Neural cell (in vitro differentiated cells): ENCODE results near the gene CATSPERB. TPM values are rescaled to one million over a fixed set of nuclear protein-coding genes. Genes with fewer than 3 reads are reported as not detected.

Experiments used
- H2AFZ ChIP-seq: fragments of 200-600, 300-800 bp; sonication (generic), shearing (Covaris generic); 2 replicates; pipeline ENCODE4 v1.6.0; 2014; ENCODE audit warnings: low read depth, mild to moderate bottlenecking, antibody characterized with exemption, low read length, moderate library complexity
- H3F3A ChIP-seq: fragments of 200-600 bp; shearing (Covaris generic); 2 replicates; pipeline ENCODE4 v1.6.1; 2016; ENCODE audit warnings: mild to moderate bottlenecking, moderate library complexity, mixed read lengths, antibody characterized with exemption, low read length; ENCODE audit not compliant: insufficient read depth, poor library complexity, severe bottlenecking
- H3K27ac ChIP-seq: fragments of 200-600, 300-800 bp; sonication (generic), shearing (Covaris generic); 2 replicates; pipeline ENCODE4 v1.5.1; 2014; ENCODE audit warnings: mild to moderate bottlenecking, low read length, moderate library complexity
- H3K27me3 ChIP-seq: fragments of 300-800, 200-600 bp; sonication (generic), shearing (Covaris generic); 2 replicates; pipeline ENCODE4 v1.6.0; 2014; ENCODE audit warnings: mild to moderate bottlenecking, low read depth, low read length, moderate library complexity; ENCODE audit not compliant: insufficient read depth
- H3K36me3 ChIP-seq: fragments of 300-800, 200-600 bp; sonication (generic), shearing (Covaris generic); 2 replicates; pipeline ENCODE4 v1.5.1; 2014; ENCODE audit warnings: mild to moderate bottlenecking, antibody characterized with exemption, low read length, moderate library complexity; ENCODE audit not compliant: insufficient read depth
- H3K4me2 ChIP-seq: fragments of 300-800, 200-600 bp; sonication (generic), shearing (Covaris generic); 2 replicates; pipeline ENCODE4 v1.6.0; 2014; ENCODE audit warnings: mild to moderate bottlenecking, low read length
- H3K4me3 ChIP-seq: fragments of 300-800, 200-600 bp; sonication (generic), shearing (Covaris generic); 2 replicates; pipeline ENCODE4 v1.5.1; 2014; ENCODE audit warnings: mild to moderate bottlenecking, low read length, moderate library complexity
- H3K79me2 ChIP-seq: fragments of 200-600 bp; shearing (Covaris generic); replicated peaks from 2 replicates; pipeline ENCODE4 v1.6.0; 2014; ENCODE audit warnings: mild to moderate bottlenecking, low read length, moderate library complexity; ENCODE audit not compliant: insufficient read depth
- H3K9ac ChIP-seq: fragments of 300-800, 200-600 bp; sonication (generic), shearing (Covaris generic); 2 replicates; pipeline ENCODE4 v1.6.1; 2016; ENCODE audit warnings: mild to moderate bottlenecking, low read length, mixed read lengths
- H3K9me2 ChIP-seq: fragments of 200-600 bp; shearing (Covaris generic); 2 replicates; pipeline ENCODE4 v1.6.1; 2016; ENCODE audit warnings: mild to moderate bottlenecking, low read length, mixed read lengths; ENCODE audit not compliant: insufficient read depth
- H3K9me3 ChIP-seq: fragments of 200-600, 300-800 bp; sonication (generic), shearing (Covaris generic); 2 replicates; pipeline ENCODE4 v1.6.1; 2016; ENCODE audit warnings: mild to moderate bottlenecking, mixed run types, low read length, moderate library complexity, mixed read lengths
- H4K20me1 ChIP-seq: fragments of 200-600 bp; shearing (Covaris generic); 2 replicates; pipeline ENCODE4 v1.6.1; 2016; ENCODE audit warnings: mild to moderate bottlenecking, mixed run types; ENCODE audit not compliant: insufficient read depth
- EP300 ChIP-seq: fragments of 450-650 bp; conservative IDR thresholded peaks from 2 replicates; pipeline ENCODE4 v1.6.1; 2014; ENCODE audit warnings: antibody characterized with exemption, mild to moderate bottlenecking, moderate library complexity; ENCODE audit not compliant: poor library complexity, severe bottlenecking
- EZH2 ChIP-seq: fragments of 200-600, 300-800 bp; shearing (Covaris generic), sonication (generic); IDR thresholded peaks from 2 replicates; pipeline ENCODE4 v1.6.1; 2014; ENCODE audit warnings: antibody characterized with exemption, low read length, borderline replicate concordance, mild to moderate bottlenecking; ENCODE audit not compliant: insufficient read depth, poor library complexity, severe bottlenecking
- MXI1 ChIP-seq: fragments of 450-650 bp; conservative IDR thresholded peaks from 2 replicates; pipeline ENCODE4 v1.6.1; 2014; ENCODE audit warnings: antibody characterized with exemption, mild to moderate bottlenecking; ENCODE audit not compliant: poor library complexity, severe bottlenecking
- POLR2AphosphoS5 ChIP-seq: IDR thresholded peaks from 2 replicates; pipeline ENCODE4 v1.6.1; 2012
- RAD21 ChIP-seq: fragments of 450-650 bp; conservative IDR thresholded peaks from 2 replicates; pipeline ENCODE4 v1.6.1; 2014; ENCODE audit warnings: antibody characterized with exemption, mild to moderate bottlenecking, moderate library complexity
- SMC3 ChIP-seq: fragments of 450-650 bp; conservative IDR thresholded peaks from 2 replicates; pipeline ENCODE4 v1.6.1; 2014; ENCODE audit warnings: antibody characterized with exemption, mild to moderate bottlenecking, moderate library complexity; ENCODE audit not compliant: poor library complexity
- TAF1 ChIP-seq: IDR thresholded peaks from 2 replicates; pipeline ENCODE4 v1.6.1; 2012; ENCODE audit warnings: low read depth
- polyA plus RNA-seq: library from polyadenylated mRNA; depleted of rRNA; stranded (reverse); fragments of >200 nt; gene quantifications from 2 replicates; pipeline ENCODE4 v1.2.3, GENCODE V29; 2014
- TF ChIP-seq, protein P1 (sequence below): fragments of 450-650 bp; IDR thresholded peaks from 2 replicates; pipeline ENCODE4 v1.5.1; 2014; ENCODE audit warnings: antibody characterized with exemption, mild to moderate bottlenecking, moderate library complexity; ENCODE audit not compliant: poor library complexity, severe bottlenecking
- TF ChIP-seq, protein P2 (sequence below): IDR thresholded peaks from 2 replicates; pipeline ENCODE4 v1.6.1; 2012; ENCODE audit warnings: borderline replicate concordance

The CATSPERB gene
- polyA plus RNA-seq, 1 donor from 2014 or later: not detected

DNA sequence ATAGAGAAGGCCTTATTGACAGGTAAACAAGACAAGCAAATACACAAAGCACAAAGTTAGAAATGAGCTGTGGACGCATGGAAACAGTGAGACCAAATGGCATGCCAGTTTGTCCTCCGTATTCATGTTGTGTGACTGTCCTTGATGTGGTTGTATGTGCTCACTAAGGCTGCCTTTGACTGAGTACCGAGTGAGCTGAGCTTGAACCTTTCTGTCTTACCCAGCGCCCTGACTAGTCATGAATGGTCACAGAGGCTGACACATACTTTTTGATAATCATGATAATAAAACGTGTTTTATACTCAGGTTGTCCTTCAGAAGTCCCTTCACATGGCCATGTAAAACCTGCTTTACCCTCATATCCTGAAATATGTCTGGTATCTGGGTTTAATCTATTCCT, 553 bp upstream of the CATSPERB start:
- no peaks in the 10 kb centered on the region for H3F3A ChIP-seq
- no peaks in the 10 kb centered on the region for H3K9me2 ChIP-seq
- H2AFZ ChIP-seq: no peak overlapping the region
- no peaks in the 10 kb centered on the region for H3K9me3 ChIP-seq
- no peak overlapping the region for H3K27ac ChIP-seq
- no peak overlapping the region for H3K4me3 ChIP-seq
- H3K27me3 ChIP-seq: no peaks in the 10 kb centered on the region
- no peak overlapping the region for H3K9ac ChIP-seq
- no peaks in the 10 kb centered on the region for H3K36me3 ChIP-seq
- no peaks in the 10 kb centered on the region for H3K79me2 ChIP-seq
- H4K20me1 ChIP-seq: no peaks in the 10 kb centered on the region
- H3K4me2 ChIP-seq: no peak overlapping the region
- TF ChIP-seq EZH2 (no peak), TAF1 (no peak), EP300 (no peak), SMC3 (no peak), MXI1 (no peak), RAD21 (no peak), POLR2AphosphoS5 (no peak)
- TF ChIP-seq, protein P1, sequence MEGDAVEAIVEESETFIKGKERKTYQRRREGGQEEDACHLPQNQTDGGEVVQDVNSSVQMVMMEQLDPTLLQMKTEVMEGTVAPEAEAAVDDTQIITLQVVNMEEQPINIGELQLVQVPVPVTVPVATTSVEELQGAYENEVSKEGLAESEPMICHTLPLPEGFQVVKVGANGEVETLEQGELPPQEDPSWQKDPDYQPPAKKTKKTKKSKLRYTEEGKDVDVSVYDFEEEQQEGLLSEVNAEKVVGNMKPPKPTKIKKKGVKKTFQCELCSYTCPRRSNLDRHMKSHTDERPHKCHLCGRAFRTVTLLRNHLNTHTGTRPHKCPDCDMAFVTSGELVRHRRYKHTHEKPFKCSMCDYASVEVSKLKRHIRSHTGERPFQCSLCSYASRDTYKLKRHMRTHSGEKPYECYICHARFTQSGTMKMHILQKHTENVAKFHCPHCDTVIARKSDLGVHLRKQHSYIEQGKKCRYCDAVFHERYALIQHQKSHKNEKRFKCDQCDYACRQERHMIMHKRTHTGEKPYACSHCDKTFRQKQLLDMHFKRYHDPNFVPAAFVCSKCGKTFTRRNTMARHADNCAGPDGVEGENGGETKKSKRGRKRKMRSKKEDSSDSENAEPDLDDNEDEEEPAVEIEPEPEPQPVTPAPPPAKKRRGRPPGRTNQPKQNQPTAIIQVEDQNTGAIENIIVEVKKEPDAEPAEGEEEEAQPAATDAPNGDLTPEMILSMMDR: no peak
- TF ChIP-seq, protein P2, sequence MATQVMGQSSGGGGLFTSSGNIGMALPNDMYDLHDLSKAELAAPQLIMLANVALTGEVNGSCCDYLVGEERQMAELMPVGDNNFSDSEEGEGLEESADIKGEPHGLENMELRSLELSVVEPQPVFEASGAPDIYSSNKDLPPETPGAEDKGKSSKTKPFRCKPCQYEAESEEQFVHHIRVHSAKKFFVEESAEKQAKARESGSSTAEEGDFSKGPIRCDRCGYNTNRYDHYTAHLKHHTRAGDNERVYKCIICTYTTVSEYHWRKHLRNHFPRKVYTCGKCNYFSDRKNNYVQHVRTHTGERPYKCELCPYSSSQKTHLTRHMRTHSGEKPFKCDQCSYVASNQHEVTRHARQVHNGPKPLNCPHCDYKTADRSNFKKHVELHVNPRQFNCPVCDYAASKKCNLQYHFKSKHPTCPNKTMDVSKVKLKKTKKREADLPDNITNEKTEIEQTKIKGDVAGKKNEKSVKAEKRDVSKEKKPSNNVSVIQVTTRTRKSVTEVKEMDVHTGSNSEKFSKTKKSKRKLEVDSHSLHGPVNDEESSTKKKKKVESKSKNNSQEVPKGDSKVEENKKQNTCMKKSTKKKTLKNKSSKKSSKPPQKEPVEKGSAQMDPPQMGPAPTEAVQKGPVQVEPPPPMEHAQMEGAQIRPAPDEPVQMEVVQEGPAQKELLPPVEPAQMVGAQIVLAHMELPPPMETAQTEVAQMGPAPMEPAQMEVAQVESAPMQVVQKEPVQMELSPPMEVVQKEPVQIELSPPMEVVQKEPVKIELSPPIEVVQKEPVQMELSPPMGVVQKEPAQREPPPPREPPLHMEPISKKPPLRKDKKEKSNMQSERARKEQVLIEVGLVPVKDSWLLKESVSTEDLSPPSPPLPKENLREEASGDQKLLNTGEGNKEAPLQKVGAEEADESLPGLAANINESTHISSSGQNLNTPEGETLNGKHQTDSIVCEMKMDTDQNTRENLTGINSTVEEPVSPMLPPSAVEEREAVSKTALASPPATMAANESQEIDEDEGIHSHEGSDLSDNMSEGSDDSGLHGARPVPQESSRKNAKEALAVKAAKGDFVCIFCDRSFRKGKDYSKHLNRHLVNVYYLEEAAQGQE: no peak

DNA sequence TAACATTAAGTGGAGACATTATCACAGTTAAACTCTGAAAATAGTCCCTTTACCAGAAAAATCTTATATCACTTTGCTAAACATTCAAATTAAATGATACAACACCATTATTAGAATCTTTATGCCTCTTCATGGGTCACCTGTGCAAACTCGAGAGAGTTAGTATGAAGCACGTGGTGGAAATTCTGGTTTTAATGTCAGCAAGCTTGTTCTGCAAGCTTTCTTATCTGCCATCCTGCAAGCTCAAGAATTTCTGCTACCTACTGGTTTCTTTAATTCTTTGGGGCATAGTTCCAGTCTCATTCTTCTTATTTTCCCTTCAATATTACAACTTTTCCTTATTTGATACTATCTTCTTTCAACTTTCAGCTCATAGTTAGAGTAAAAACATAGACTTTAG, 868 bp downstream of the CATSPERB start:
- TF ChIP-seq POLR2AphosphoS5: no peak
- TF ChIP-seq, protein P1: no peak
- TF ChIP-seq RAD21: no peak
- no peak for TF ChIP-seq EP300
- no peak for TF ChIP-seq SMC3
- TF ChIP-seq TAF1: no peak
- TF ChIP-seq EZH2: no peak
- no peak for TF ChIP-seq MXI1
- TF ChIP-seq, protein P2: no peak
- Histone ChIP-seq H3K27ac (no peak overlapping the region), H3K36me3 (no peaks in the 10 kb centered on the region), H3K27me3 (no peaks in the 10 kb centered on the region), H3K79me2 (no peaks in the 10 kb centered on the region), H3K9me2 (no peaks in the 10 kb centered on the region), H2AFZ (no peak overlapping the region), H3K9me3 (no peaks in the 10 kb centered on the region), H3F3A (no peaks in the 10 kb centered on the region), H4K20me1 (no peaks in the 10 kb centered on the region), H3K4me3 (no peak overlapping the region), H3K4me2 (no peak overlapping the region), H3K9ac (no peak overlapping the region)
